ENCODE measurements around the gene HOXA3.

The HOXA3 gene

DNA sequence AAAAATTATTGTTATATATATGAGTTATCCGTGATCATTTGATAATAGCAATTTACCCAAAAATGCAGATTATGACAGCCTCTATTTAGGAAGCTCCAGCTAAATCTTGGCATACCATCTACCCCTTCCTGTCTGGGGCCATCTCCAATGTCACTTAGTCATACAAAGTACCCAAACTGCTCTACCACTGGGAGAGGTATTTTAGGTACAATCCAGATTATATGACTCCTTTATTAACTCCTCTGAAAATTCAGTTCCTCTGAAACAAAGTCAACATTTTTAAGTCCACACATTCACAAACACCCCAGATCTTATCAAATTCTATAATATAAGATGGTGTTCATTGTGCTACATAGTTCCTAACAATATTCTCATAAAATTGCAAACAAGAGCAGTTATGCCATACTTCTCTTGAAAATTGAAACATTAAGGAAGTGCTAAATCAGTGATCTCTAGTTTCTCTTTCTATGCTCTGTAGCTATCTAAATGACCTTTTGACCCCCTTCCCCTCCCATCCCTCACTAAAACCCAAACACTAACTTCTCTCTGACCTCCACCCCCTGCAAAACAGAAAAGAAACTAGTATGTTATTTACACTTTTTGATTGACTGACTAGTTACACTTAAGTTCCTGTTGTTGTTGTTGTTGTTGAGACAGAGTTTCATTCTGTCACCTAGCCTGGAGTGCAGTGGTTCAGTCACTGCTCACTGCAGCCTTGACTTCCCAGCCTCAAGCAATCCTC, 73.0 kb downstream of the HOXA3 start:
- DNase-seq = no peak

DNA sequence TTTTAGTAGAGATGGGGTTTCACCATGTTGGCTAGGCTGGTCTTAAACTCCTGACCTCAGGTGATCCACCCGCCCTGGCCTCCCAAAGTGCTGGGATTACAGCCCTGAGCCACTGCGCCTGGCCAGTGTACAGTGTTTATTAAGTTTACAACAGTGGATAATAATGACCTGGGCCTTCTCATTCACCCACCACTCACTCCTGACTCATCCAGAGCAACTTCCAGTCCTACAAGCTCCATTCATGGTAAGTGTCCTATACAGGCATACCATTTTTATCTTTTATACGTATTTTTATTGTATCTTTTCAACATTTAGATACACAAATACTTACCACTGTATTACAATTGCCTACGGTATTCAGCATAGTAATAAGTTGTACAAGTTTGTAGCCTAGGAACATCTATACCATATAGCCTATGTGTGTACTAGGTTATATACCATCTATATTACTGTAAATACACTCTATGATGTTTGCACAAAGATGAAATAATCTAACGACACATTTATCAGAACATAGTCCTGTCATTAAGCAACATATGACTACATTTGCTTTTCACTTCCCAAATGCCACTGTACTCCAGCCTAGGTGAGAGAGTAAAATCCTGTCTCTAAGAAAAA, 73.7 kb downstream of the HOXA3 start:
- DNase-seq = no peak

DNA sequence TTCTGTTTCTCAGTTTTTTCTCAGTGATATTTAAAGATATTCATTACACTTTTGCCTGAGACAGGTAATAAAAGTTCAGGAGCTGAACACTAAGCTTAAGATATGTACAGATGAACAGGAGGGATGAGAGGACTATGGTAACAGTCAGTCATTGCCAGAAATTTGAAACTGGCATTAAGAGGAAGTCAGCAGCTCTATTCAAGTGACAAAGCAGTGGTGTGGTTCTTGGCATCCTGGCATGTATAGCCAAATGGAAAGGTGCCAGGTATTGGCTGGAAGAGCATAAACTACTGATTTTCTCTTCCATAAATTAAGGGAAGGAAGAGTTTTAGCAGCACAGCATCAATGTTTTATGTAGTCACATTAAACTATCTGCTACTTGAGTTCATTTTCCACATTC, 79.3 kb downstream of the HOXA3 start:
- no peak for DNase-seq

DNA sequence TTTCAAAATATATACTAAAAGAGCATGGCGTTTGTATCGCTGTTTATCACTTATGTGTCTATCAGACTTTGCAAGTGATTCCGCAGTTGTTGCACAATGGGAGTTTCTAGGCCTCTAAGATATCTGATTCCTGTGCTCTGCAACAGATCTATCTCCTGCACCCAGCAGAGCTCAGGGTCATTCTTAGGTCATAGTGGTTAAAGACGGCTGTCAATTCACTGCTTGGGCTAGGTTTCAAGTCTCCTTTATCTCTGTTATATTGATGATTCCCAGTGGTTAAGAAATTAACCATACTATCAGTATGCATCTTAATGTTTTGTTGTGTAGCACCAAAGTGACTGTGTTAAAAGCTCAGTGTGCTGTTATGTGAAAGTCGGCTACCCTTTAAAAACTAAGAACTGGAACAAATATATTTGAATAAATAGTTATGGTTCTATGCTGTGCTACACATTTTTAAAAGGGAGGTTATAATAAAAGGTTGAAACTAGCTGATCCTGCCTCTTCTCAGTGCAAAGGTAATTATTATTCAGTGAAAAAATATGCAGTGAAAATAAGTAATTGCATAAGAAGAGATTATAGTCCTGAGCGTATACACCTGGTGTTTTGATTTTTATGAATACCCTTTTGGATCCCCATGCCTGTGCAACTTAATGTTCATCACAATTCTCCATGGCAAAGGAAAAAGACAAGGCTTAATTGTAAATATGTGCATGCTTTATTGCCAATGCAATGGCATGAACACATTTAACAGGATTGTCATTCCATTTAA, 80.6 kb downstream of the HOXA3 start:
- no peak for DNase-seq

DNA sequence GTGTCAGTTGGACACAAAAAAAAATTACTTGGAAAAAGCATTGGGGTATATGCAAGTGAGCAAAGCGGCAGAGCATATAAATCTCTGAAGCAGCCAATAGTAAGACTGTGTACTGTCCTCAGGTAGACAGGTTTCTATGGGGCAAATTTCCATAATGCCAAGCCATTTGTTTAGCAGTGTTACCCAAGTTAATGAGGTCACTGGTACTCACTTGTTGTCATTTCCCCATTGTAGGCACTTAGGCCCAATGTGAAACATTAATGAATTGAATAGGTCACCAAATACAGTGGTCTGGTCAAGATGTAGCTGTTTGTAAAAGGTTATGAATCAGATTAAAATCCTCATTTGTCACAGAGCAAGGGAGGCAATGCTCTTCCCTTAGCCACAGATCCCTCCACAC, 84.1 kb downstream of the HOXA3 start:
- DNase-seq = no peak

DNA sequence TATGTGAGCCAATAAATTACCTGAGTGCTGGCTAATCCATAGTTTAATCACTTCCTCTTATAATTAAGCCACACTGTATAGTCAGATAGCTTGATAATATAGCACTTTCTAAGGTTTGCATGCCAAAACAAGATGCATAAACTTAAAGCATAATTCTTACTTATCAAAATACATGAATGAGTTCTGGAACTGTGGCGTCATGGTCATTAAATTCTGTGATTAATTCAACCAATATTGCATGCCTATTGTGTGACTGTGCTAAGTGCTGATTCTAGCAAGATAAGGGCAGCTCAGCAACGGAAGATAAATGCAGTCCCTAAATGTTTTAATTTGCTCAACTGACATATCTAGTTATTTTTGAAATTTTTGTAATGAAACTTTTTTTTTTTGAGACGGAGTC, 86.2 kb downstream of the HOXA3 start:
- DNase-seq = no peak

DNA sequence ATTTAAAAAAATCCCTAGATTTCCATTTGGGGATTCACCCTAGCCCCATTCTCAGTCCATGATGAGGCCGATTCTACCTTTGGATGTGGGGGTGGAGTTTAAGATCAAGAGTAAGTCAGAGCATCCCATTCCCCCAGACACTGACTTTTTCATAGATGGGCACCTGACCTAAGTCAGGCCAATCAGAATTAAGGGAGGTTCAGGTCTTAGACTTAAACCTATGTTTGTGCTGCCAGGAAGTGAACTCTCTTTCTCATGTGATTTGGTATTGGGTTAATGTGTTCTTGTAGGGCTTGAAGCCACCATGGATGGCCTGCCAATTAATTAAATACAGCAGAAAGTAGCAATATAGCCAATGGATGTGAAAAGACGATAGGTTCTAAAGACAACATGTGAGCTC, 86.7 kb downstream of the HOXA3 start:
- no peak for DNase-seq

DNA sequence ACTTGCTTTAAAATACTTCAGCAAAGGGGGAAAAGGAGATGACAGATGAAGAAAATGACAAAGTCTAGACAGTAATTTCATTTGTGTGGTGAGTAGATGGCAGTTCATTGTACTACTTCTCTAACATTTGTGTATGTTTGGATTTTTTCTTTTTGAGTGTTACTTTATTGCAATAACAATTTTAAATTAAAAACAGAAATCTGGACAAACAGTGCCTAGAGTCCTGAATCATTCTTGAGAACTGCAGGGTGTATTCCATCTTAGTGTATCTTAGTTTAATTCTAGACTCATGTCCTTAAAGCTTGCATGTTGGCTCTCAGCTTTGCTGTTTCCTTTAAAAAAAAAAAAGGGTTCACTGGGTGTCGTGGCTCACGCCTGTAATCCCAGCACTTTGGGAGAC, 87.7 kb downstream of the HOXA3 start:
- DNase-seq = no peak

DNA sequence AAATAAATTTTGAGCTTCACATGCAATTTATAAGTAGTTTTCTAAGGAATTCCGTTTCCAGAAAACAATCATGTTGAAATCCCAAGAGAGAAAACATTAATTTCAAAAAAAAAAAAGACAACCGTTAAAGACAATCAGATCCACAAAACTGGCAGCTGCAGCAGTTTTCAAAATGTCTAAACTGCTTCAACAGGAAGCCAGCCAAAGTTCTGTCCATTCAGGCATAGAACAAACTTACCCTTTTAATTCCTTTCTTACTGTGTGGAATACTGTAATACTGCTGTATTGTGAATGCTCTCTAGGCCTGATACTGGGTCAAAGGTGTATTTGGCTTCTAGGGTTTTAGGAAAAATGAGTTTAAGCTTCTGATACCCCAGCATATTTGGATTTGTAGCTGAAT, 88.2 kb downstream of the HOXA3 start:
- DNase-seq = no peak

DNA sequence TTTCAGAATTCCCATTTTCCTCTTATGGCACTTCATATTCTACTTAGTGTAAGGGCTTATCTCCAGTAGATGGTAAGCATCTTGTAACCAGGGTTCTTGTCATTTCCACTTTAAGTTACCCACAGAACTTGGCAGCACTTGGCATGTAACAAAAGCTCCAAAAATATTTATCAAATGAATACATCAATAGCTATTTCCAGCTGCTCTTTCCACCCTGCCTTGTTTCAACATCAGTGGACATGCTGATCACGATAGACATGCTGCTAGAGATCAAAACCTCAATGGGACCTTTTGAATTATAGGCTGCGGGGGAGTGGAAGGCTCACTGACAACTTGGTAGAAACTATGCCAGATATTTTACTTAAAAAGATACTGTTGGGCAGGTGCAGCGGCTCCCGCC, 89.4 kb downstream of the HOXA3 start:
- DNase-seq = no peak

Measured in activated effector memory CD4-positive, alpha-beta T cell treated with Interleukin-2 at 50 U/mL for 16 hours (primary cell).